ENCODE results near the gene TBC1D19. TPM values are rescaled to one million over a fixed set of nuclear protein-coding genes. Genes with fewer than 3 reads are reported as not detected.

TBC1D19 gene
- total and polyA plus RNA-seq, 9 of the 15 experiments (the other 6 are each of a cell fraction or from before 2014, with no cell fraction given): 0.73 to 5.6 (median 3.7) TPM

GRCh38 chr4:26692014-26692726 is 108.3 kb downstream of the TBC1D19 start (continued):
- TF ChIP-seq MTA1 (IDR thresholded peaks at IDR 0.05; ENCODE audit: borderline replicate concordance) (no peak), ZNF23 (CRISPR knock-in tag; IDR thresholded peaks at IDR 0.05) (no peak), HDAC2 (IDR thresholded peaks at IDR 0.05) (no peak), HLTF (IDR thresholded peaks at IDR 0.05) (no peak), MTF1 (CRISPR knock-in tag; IDR thresholded peaks at IDR 0.05; ENCODE audit: borderline replicate concordance) (no peak), ILK (tag; IDR thresholded peaks at IDR 0.05; ENCODE audit: borderline replicate concordance, low read depth) (no peak), BRF2 (IDR thresholded peaks at IDR 0.05; ENCODE audit: borderline replicate concordance, insufficient read depth, insufficient read length) (no peak), RBM15 (IDR thresholded peaks at IDR 0.05; ENCODE audit: insufficient read depth, low read length) (no peak), CSDE1 (IDR thresholded peaks at IDR 0.05) (no peak), ILF3 (IDR thresholded peaks at IDR 0.05; ENCODE audit: borderline replicate concordance) (no peak), PHF20 (IDR thresholded peaks at IDR 0.05; ENCODE audit: partially characterized antibody) (no peak), GATAD2A (IDR thresholded peaks at IDR 0.05) (no peak), E2F6 (IDR thresholded peaks at IDR 0.05; ENCODE audit: borderline replicate concordance in 1 of 2, extremely low read depth in 1 of 2, insufficient read depth in 1 of 2, insufficient read length in 1 of 2, low read depth in 1 of 2, low read length in 1 of 2, poor library complexity in 1 of 2, severe bottlenecking in 1 of 2) (peak; percentile 72 to 91), NR1H2 (CRISPR knock-in tag; IDR thresholded peaks at IDR 0.05) (no peak), POLR2H (tag; IDR thresholded peaks at IDR 0.05; ENCODE audit: low read depth) (no peak), ELF4 (CRISPR knock-in tag; IDR thresholded peaks at IDR 0.05) (no peak), MAZ (CRISPR knock-in tag; conservative IDR thresholded peaks at IDR 0.05 in 1 of 2, IDR thresholded peaks at IDR 0.05 in 1 of 2) (no peak), FOXM1 (IDR thresholded peaks at IDR 0.05; ENCODE audit: low read depth) (0 out of 2 replicates have a peak, but pooled peaks have one; percentile 24), FOXM1 (CRISPR knock-in tag; IDR thresholded peaks at IDR 0.05; ENCODE audit: low read depth) (no peak), RAD51 (IDR thresholded peaks at IDR 0.05; ENCODE audit: borderline replicate concordance, low read depth) (no peak), HMGN3 (IDR thresholded peaks at IDR 0.05; ENCODE audit: borderline replicate concordance, extremely low read depth, insufficient read length, low read depth, low read length) (no peak), ZNF41 (CRISPR knock-in tag; conservative IDR thresholded peaks at IDR 0.05) (no peak), SMAD1 (IDR thresholded peaks at IDR 0.05; ENCODE audit: low read depth, low read length, partially characterized antibody) (no peak), EP300 (IDR thresholded peaks at IDR 0.05; ENCODE audit: low read length) (peak; percentile 76; the same call in 1 of the 2 replicates), ZFP1 (CRISPR knock-in tag; IDR thresholded peaks at IDR 0.05) (no peak), RBM14 (IDR thresholded peaks at IDR 0.05; ENCODE audit: borderline replicate concordance, insufficient read depth, low read depth, low read length) (no peak), HMG20A (CRISPR knock-in tag; conservative IDR thresholded peaks at IDR 0.05) (no peak), SRF (CRISPR knock-in tag; IDR thresholded peaks at IDR 0.05) (no peak)
